ENCODE results near the gene ITPKB.

DNA sequence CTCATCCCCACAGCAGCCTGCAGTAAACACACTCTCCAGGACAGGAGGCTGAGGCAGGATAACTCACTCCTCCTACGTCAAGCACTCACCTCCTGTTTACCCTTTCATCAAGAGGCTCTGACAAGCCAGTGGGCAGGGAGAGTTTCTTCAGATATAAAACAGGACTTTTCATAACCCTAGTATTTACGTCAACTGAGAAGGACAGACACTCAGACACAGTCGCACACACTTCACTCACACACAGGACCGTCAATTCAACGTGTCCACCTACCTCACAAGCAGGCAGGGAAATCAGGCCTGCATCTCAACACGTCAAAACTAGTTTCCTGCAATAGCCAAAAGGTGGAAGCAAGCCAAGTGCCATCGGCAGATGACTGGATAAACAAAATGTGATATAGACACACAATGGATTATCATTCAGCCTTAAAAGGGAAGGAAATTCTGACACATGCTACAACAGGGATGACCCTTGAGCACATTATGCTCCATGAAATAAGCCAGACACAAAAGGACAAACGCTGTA is 48.6 kb downstream of the ITPKB start:
- TF ChIP-seq, protein P1, sequence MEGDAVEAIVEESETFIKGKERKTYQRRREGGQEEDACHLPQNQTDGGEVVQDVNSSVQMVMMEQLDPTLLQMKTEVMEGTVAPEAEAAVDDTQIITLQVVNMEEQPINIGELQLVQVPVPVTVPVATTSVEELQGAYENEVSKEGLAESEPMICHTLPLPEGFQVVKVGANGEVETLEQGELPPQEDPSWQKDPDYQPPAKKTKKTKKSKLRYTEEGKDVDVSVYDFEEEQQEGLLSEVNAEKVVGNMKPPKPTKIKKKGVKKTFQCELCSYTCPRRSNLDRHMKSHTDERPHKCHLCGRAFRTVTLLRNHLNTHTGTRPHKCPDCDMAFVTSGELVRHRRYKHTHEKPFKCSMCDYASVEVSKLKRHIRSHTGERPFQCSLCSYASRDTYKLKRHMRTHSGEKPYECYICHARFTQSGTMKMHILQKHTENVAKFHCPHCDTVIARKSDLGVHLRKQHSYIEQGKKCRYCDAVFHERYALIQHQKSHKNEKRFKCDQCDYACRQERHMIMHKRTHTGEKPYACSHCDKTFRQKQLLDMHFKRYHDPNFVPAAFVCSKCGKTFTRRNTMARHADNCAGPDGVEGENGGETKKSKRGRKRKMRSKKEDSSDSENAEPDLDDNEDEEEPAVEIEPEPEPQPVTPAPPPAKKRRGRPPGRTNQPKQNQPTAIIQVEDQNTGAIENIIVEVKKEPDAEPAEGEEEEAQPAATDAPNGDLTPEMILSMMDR (IDR thresholded peaks at IDR 0.05; ENCODE audit: borderline replicate concordance, extremely low read depth, low read length, poor library complexity, severe bottlenecking), result no peak
- no peak for TF ChIP-seq EZH2 (IDR thresholded peaks at IDR 0.05; ENCODE audit: borderline replicate concordance, low read depth, low read length, severe bottlenecking)

Data from DND-41 (cell line).